H9 (cell line): ENCODE results near the gene LDB3. TPM values are rescaled to one million over a fixed set of nuclear protein-coding genes. Genes with fewer than 3 reads are reported as not detected.

Experiments used
- DNase-seq: peaks from one replicate; pipeline ENCODE4 v3.0.0-alpha.2; 2017
- H2AFZ ChIP-seq: one replicate; pipeline ENCODE4 v1.6.1; 2013; ENCODE audit warnings: mild to moderate bottlenecking, low read length, control low read depth, moderate library complexity
- H2AK5ac ChIP-seq: 2 replicates; pipeline ENCODE4 v1.6.1; 2013; ENCODE audit warnings: low read length, control low read depth, mixed read lengths; ENCODE audit not compliant: insufficient read length
- H2BK120ac ChIP-seq: one replicate; pipeline ENCODE4 v1.6.1; 2013; ENCODE audit warnings: low read depth, mild to moderate bottlenecking, low read length, control low read depth, inconsistent platforms; ENCODE audit not compliant: poor library complexity, severe bottlenecking
- H2BK12ac ChIP-seq: 2 replicates; pipeline ENCODE4 v1.6.1; 2013; ENCODE audit warnings: low read length, control low read depth, mixed read lengths, low read depth; ENCODE audit not compliant: insufficient read length
- H2BK15ac ChIP-seq: 2 replicates; pipeline ENCODE4 v1.6.1; 2013; ENCODE audit warnings: low read depth, low read length, control low read depth
- H2BK20ac ChIP-seq: one replicate; pipeline ENCODE4 v1.6.1; 2013; ENCODE audit warnings: low read depth, mild to moderate bottlenecking, low read length, control low read depth, inconsistent platforms; ENCODE audit not compliant: poor library complexity, severe bottlenecking
- H2BK5ac ChIP-seq: 2 replicates; pipeline ENCODE4 v1.6.1; 2013; ENCODE audit warnings: low read length, control low read depth, mixed read lengths; ENCODE audit not compliant: insufficient read length
- H3K14ac ChIP-seq: 2 replicates; pipeline ENCODE4 v1.6.1; 2013; ENCODE audit warnings: low read length, control low read depth; ENCODE audit not compliant: insufficient read depth
- H3K18ac ChIP-seq: 2 replicates; pipeline ENCODE4 v1.6.1; 2013; ENCODE audit warnings: low read depth, mild to moderate bottlenecking, mixed read lengths, low read length, control low read depth; ENCODE audit not compliant: insufficient read length
- H3K23ac ChIP-seq: 2 replicates; pipeline ENCODE4 v1.6.1; 2013; ENCODE audit warnings: low read length, control low read depth, mixed read lengths, low read depth; ENCODE audit not compliant: insufficient read length
- H3K23me2 ChIP-seq: 2 replicates; pipeline ENCODE4 v1.6.1; 2013; ENCODE audit warnings: low read depth, mild to moderate bottlenecking, mixed read lengths, low read length, control low read depth; ENCODE audit not compliant: insufficient read length, poor library complexity, severe bottlenecking
- H3K27ac ChIP-seq: 2 replicates; pipeline ENCODE4 v1.5.1; 2013; ENCODE audit warnings: low read length, control low read depth, mixed read lengths, low read depth; ENCODE audit not compliant: insufficient read length
- H3K27me3 ChIP-seq: 2 replicates; pipeline ENCODE4 v1.6.1; 2013; ENCODE audit warnings: low read length, control low read depth, inconsistent platforms; ENCODE audit not compliant: insufficient read depth
- H3K4ac ChIP-seq: 2 replicates; pipeline ENCODE4 v1.6.1; 2013; ENCODE audit warnings: low read depth, mild to moderate bottlenecking, control low read depth, inconsistent platforms, low read length, moderate library complexity
- H3K4me1 ChIP-seq: 2 replicates; pipeline ENCODE4 v1.6.1; 2013; ENCODE audit warnings: low read length, control low read depth, inconsistent platforms; ENCODE audit not compliant: insufficient read depth
- H3K4me2 ChIP-seq: 2 replicates; pipeline ENCODE4 v1.6.1; 2013; ENCODE audit warnings: low read length, control low read depth, mixed read lengths; ENCODE audit not compliant: insufficient read length, insufficient read depth
- H3K56ac ChIP-seq: 2 replicates; pipeline ENCODE4 v1.6.1; 2013; ENCODE audit warnings: low read depth, mild to moderate bottlenecking, mixed read lengths, low read length, control low read depth; ENCODE audit not compliant: insufficient read length
- H3K79me1 ChIP-seq: 2 replicates; pipeline ENCODE4 v1.6.1; 2013; ENCODE audit warnings: low read depth, mild to moderate bottlenecking, moderate library complexity, low read length, control low read depth, inconsistent platforms; ENCODE audit not compliant: insufficient read depth, poor library complexity, severe bottlenecking
- H3K79me2 ChIP-seq: 2 replicates; pipeline ENCODE4 v1.6.1; 2013; ENCODE audit warnings: low read length, control low read depth, inconsistent platforms; ENCODE audit not compliant: insufficient read depth
- H3K9ac ChIP-seq: 2 replicates; pipeline ENCODE4 v1.6.1; 2013; ENCODE audit warnings: low read length, control low read depth, mixed read lengths; ENCODE audit not compliant: insufficient read length; ENCODE audit errors: extremely low read depth
- H3K9me3 ChIP-seq: one replicate; pipeline ENCODE4 v1.6.1; 2013; ENCODE audit warnings: low read depth, low read length, inconsistent platforms; ENCODE audit not compliant: control insufficient read depth
- H3T11ph ChIP-seq: one replicate; pipeline ENCODE4 v1.6.1; 2013; ENCODE audit warnings: mild to moderate bottlenecking, low read length, control low read depth, inconsistent platforms
- H4K20me1 ChIP-seq: one replicate; pipeline ENCODE4 v1.6.1; 2013; ENCODE audit not compliant: control insufficient read depth, insufficient read length, insufficient read depth
- H4K5ac ChIP-seq: 2 replicates; pipeline ENCODE4 v1.6.1; 2013; ENCODE audit warnings: low read depth, mild to moderate bottlenecking, mixed read lengths, low read length, control low read depth; ENCODE audit not compliant: insufficient read length
- H4K8ac ChIP-seq: replicated peaks from 2 replicates; pipeline ENCODE4 v1.6.1; 2013; ENCODE audit warnings: low read length, control low read depth, mixed read lengths, low read depth; ENCODE audit not compliant: insufficient read length
- H4K91ac ChIP-seq: 2 replicates; pipeline ENCODE4 v1.6.1; 2013; ENCODE audit warnings: low read depth, mild to moderate bottlenecking, moderate library complexity, mixed read lengths, low read length, control low read depth; ENCODE audit not compliant: insufficient read length
- H3K27ac Mint-ChIP-seq, 3 experiments: 2 replicates in 2 of 3; 3 replicates in 1 of 3; pipeline ENCODE4 v1.8.0; 2020 to 2021; ENCODE audit warnings: mixed read lengths in 3 of 3, mild to moderate bottlenecking in 1 of 3, moderate library complexity in 1 of 3
- H3K27me3 Mint-ChIP-seq: 2 replicates; pipeline ENCODE4 v1.8.0; 2021; ENCODE audit warnings: low read depth, mild to moderate bottlenecking, moderate library complexity, mixed read lengths
- H3K36me3 Mint-ChIP-seq, 3 experiments: 2 replicates in 2 of 3; 3 replicates in 1 of 3; pipeline ENCODE4 v1.8.0; 2020 to 2021; ENCODE audit warnings: low read depth in 3 of 3, mixed read lengths in 3 of 3; ENCODE audit not compliant: insufficient read depth in 1 of 3
- H3K4me1 Mint-ChIP-seq, 2 experiments: 2 replicates each; pipeline ENCODE4 v1.8.0; 2020; ENCODE audit warnings: mixed read lengths in 2 of 2
- H3K4me3 Mint-ChIP-seq, 2 experiments: 2 replicates in 1 of 2; 3 replicates in 1 of 2; pipeline ENCODE4 v1.8.0; 2020 to 2021; ENCODE audit warnings: mild to moderate bottlenecking in 2 of 2, mixed read lengths in 2 of 2, moderate library complexity in 1 of 2
- H3K9me3 Mint-ChIP-seq, 2 experiments: 2 replicates in 1 of 2; 3 replicates in 1 of 2; pipeline ENCODE4 v1.8.0; 2020; ENCODE audit warnings: mild to moderate bottlenecking in 2 of 2, mixed read lengths in 2 of 2, moderate library complexity in 1 of 2
- WGBS: extraction: QIAGEN DNeasy Blood & Tissue Kit; methylation state at CpG from one replicate; pipeline ENCODE4 v1.1.7; 2013; ENCODE audit warnings: missing lambda C conversion rate, low lambda C conversion rate, mixed read lengths; ENCODE audit not compliant: insufficient read length; ENCODE audit errors: extremely low coverage; 5-methylcytosine and 5-hydroxymethylcytosine counted together
- total RNA-seq: library from RNA; stranded (reverse); gene quantifications from 2 replicates; pipeline ENCODE4 v1.2.1, GENCODE V29; 2021
- TF ChIP-seq, protein P1 (sequence below): fragments of 200-600 bp; sonication (generic); conservative IDR thresholded peaks from 3 replicates; pipeline ENCODE4 v1.8.0; 2021; ENCODE audit warnings: antibody characterized with exemption, mild to moderate bottlenecking

Gene LDB3
- total RNA-seq, 1 experiment from 2014 or later = 0.17 TPM

DNA sequence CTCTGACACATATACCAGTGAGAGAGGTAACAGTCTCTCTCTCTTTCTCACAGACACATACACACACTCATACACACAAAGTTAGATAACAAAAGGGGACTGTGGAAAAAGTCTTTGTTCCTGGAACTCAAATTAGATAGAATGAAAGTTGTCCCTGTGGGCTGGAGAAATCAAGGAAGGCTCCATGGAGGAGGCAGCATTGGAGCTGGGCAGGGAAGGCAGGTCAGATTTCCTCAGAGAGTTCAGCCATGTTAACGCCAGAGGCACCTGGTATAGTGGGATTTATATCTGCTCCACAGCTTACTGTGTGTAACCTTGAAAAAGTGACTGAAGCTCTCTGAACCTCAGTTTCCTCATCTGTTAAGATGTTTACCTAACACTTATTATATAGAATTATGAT is 38.7 kb downstream of the LDB3 start:
- whole genome bisulfite sequencing = no CpG with 5 or more reads among the region's 1 CpG
- Histone ChIP-seq H2AK5ac (no peak overlapping the region), H3K18ac (no peak overlapping the region), H4K5ac (no peak overlapping the region), H3K4me2 (no peak overlapping the region), H3K9me3 (no peaks in the 10 kb centered on the region), H2AFZ (no peak overlapping the region), H4K91ac (no peak overlapping the region), H2BK20ac (no peak overlapping the region), H3K9ac (no peak overlapping the region), H3T11ph (no peak overlapping the region), H2BK120ac (no peak overlapping the region), H2BK12ac (no peak overlapping the region), H4K8ac (no peak overlapping the region), H3K27ac (no peak overlapping the region), H3K23ac (no peak overlapping the region), H2BK15ac (no peak overlapping the region), H3K4me1 (no peaks in the 10 kb centered on the region; the same call in 1 of the 2 replicates), H2BK5ac (no peak overlapping the region), H3K79me2 (no peaks in the 10 kb centered on the region), H4K20me1 (no peaks in the 10 kb centered on the region), H3K56ac (no peak overlapping the region), H3K23me2 (peaks cover 3% of the 10 kb centered on the region), H3K14ac (no peak overlapping the region), H3K27me3 (no peaks in the 10 kb centered on the region), H3K79me1 (no peaks in the 10 kb centered on the region), H3K4ac (no peak overlapping the region)
- H3K27ac Mint-ChIP-seq = peak overlapping the region in 1 of 3 experiments; percentile 24; a peak in 1 of 7 replicates
- H3K9me3 Mint-ChIP-seq = no peaks in the 10 kb centered on the region; a peak in 2 of 5 replicates
- no peak overlapping the region for H3K4me3 Mint-ChIP-seq
- no peaks in the 10 kb centered on the region for H3K36me3 Mint-ChIP-seq
- peaks cover 35 to 36% of the 10 kb centered on the region in 2 experiments for H3K4me1 Mint-ChIP-seq
- no peaks in the 10 kb centered on the region for H3K27me3 Mint-ChIP-seq
- no peak for DNase-seq
- TF ChIP-seq, protein P1, sequence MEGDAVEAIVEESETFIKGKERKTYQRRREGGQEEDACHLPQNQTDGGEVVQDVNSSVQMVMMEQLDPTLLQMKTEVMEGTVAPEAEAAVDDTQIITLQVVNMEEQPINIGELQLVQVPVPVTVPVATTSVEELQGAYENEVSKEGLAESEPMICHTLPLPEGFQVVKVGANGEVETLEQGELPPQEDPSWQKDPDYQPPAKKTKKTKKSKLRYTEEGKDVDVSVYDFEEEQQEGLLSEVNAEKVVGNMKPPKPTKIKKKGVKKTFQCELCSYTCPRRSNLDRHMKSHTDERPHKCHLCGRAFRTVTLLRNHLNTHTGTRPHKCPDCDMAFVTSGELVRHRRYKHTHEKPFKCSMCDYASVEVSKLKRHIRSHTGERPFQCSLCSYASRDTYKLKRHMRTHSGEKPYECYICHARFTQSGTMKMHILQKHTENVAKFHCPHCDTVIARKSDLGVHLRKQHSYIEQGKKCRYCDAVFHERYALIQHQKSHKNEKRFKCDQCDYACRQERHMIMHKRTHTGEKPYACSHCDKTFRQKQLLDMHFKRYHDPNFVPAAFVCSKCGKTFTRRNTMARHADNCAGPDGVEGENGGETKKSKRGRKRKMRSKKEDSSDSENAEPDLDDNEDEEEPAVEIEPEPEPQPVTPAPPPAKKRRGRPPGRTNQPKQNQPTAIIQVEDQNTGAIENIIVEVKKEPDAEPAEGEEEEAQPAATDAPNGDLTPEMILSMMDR = no peak
